ENCODE results near the gene SRD5A1. TPM values are rescaled to one million over a fixed set of nuclear protein-coding genes. Genes with fewer than 3 reads are reported as not detected.
"Not testable (repeated sequence)": the region's sequence is repeated elsewhere in the genome, so short reads cannot be mapped to it uniquely, and the experiment has no call there.

SRD5A1 gene
- total and polyA plus RNA-seq, 8 donors, result 3.0 to 8.2 (median 6.5) TPM

- H3K9me3 ChIP-seq, result no peaks in the 10 kb centered on the region
- no peak for ATAC-seq
- DNase-seq, result no peak
- H3K27me3 ChIP-seq, result no peaks in the 10 kb centered on the region
- no peaks in the 10 kb centered on the region for H3K36me3 ChIP-seq
- H3K27ac ChIP-seq, result no peak overlapping the region
- no peak for FAIRE-seq
- H3K4me3 ChIP-seq, result no peak overlapping the region
- intact Hi-C loops (cut with DNase I), result no loop called here
- TF ChIP-seq, protein P1, sequence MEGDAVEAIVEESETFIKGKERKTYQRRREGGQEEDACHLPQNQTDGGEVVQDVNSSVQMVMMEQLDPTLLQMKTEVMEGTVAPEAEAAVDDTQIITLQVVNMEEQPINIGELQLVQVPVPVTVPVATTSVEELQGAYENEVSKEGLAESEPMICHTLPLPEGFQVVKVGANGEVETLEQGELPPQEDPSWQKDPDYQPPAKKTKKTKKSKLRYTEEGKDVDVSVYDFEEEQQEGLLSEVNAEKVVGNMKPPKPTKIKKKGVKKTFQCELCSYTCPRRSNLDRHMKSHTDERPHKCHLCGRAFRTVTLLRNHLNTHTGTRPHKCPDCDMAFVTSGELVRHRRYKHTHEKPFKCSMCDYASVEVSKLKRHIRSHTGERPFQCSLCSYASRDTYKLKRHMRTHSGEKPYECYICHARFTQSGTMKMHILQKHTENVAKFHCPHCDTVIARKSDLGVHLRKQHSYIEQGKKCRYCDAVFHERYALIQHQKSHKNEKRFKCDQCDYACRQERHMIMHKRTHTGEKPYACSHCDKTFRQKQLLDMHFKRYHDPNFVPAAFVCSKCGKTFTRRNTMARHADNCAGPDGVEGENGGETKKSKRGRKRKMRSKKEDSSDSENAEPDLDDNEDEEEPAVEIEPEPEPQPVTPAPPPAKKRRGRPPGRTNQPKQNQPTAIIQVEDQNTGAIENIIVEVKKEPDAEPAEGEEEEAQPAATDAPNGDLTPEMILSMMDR (IDR thresholded peaks at IDR 0.05), result no peak
- H3K4me1 ChIP-seq, result no peaks in the 10 kb centered on the region
- WGBS, 2 donors, result 90 to 95% methylated on average over 5 of the region's 5 CpGs
Observed at GRCh38 chr5:6667648-6668047, 34.4 kb downstream of the SRD5A1 start.

DNA sequence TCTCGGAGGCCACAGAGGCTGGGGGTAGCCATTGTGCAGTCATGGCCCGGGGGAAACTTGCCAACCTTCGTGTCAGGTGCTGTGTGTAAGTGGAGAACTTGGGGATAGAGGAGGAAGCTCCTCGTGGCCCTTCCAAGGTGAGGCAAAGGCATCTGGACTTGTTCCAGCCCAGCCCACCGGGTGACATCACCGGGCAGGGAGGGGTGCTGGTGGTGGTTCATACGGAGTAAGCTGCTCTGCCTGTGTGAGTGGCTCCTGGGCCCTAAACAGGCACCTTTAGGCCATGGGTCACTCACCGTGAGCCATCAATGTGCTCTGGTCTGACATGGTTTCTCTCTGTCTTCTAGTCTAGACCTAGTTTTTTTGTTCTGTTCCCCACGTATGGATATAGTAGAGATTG lies 35.5 kb downstream of the SRD5A1 start:
- ATAC-seq; FAIRE-seq; intact Hi-C loops (cut with DNase I): not testable (repeated sequence)

DNA sequence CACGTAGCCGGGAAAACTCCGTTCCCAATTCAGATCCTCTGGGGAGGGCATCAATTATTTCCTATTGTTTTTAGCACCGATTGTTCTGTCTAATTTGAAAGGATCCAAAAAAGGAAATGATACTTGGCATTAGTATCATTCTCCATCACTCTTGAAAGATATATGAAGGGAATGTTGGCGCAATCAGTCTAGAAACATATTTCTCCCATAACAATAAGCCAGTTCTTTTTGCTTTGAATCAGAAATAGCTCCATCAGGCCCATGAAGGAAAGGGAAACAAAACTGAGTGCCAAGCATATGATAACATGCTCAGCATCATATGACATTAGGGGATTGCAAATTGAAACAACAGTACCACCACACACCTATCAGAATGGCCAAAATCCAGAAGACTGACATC lies 39.8 kb downstream of the SRD5A1 start:
- intact Hi-C loops (cut with DNase I), result no loop called here
- Histone ChIP-seq H3K27me3 (no peaks in the 10 kb centered on the region), H3K9me3 (no peaks in the 10 kb centered on the region), H3K4me3 (no peak overlapping the region), H3K36me3 (no peaks in the 10 kb centered on the region), H3K27ac (no peak overlapping the region), H3K4me1 (no peaks in the 10 kb centered on the region)
- FAIRE-seq, result no peak
- TF ChIP-seq, protein P1 (IDR thresholded peaks at IDR 0.05), result no peak
- WGBS, 2 donors, result 85 to 91% methylated on average over 5 of the region's 5 CpGs
- DNase-seq, result no peak
- ATAC-seq, result no peak

More for the DNA sequence above, 35.5 kb downstream of the SRD5A1 start:
- 74 to 83% methylated on average over 9 of the region's 9 CpGs for WGBS, 2 donors
- not testable (repeated sequence) for H3K27me3 ChIP-seq, H3K4me3 ChIP-seq, H3K27ac ChIP-seq, H3K9me3 ChIP-seq, DNase-seq, H3K36me3 ChIP-seq, H3K4me1 ChIP-seq

DNA sequence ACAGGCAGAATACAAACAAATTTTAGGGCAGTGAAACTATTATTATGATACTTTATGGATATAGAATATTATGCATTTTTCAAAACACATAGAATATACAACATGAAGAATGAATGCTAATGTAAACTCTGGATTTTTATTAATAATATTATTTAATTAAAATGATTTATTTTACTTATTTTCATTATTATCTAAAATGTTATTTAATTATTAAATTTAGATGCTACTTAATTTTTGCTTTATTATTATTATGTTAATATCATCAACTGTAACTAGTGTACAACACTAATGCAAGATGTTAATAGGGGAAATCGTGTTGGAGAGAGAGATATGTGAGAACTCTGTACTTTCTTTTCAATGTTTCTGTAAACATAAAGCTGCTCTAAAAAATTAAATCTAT lies 40.7 kb downstream of the SRD5A1 start:
- Histone ChIP-seq H3K4me1 (no peaks in the 10 kb centered on the region), H3K36me3 (no peaks in the 10 kb centered on the region), H3K27ac (no peak overlapping the region), H3K27me3 (no peaks in the 10 kb centered on the region), H3K4me3 (no peak overlapping the region), H3K9me3 (no peaks in the 10 kb centered on the region)
- TF ChIP-seq, protein P1 (IDR thresholded peaks at IDR 0.05), result no peak
- DNase-seq, result no peak
- intact Hi-C loops (cut with DNase I), result no loop called here
- ATAC-seq, result no peak
- WGBS, 2 donors, result 62 to 77% methylated on average over 1 of the region's 1 CpG
- FAIRE-seq, result no peak

DNA sequence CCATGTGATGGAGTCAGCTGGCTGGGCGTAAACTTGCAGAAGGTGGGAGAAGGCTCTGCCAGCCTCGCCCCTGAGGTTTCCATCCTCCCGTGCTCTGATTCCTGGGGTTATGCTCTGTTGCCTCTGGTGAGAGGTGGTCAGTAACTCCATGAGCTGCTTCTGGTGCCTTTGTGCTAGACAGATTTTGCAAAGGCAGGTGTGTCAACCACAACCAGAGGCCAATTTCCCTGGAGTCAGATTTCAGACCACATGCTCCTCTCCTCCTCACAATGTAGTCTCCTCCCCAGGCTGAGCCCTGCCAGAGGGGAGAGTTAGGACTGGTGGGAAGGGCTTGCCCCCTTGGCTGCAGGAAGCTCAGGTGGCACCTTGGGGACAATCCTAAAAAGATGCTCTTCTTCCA lies 41.2 kb downstream of the SRD5A1 start:
- FAIRE-seq, result no peak
- Histone ChIP-seq H3K36me3 (no peaks in the 10 kb centered on the region), H3K9me3 (no peaks in the 10 kb centered on the region), H3K4me3 (no peak overlapping the region), H3K4me1 (no peaks in the 10 kb centered on the region), H3K27me3 (no peaks in the 10 kb centered on the region), H3K27ac (no peak overlapping the region)
- intact Hi-C loops (cut with DNase I), result no loop called here
- WGBS, 2 donors, result 88 to 98% methylated on average over 3 of the region's 3 CpGs
- no peak for ATAC-seq
- TF ChIP-seq, protein P1 (IDR thresholded peaks at IDR 0.05), result no peak
- DNase-seq, result no peak

GRCh38 chr5:6674886-6675285 lies 41.6 kb downstream of the SRD5A1 start:
- Histone ChIP-seq H3K4me1 (no peaks in the 10 kb centered on the region), H3K4me3 (no peak overlapping the region), H3K27ac (no peak overlapping the region), H3K27me3 (no peaks in the 10 kb centered on the region), H3K36me3 (no peaks in the 10 kb centered on the region), H3K9me3 (no peaks in the 10 kb centered on the region)
- TF ChIP-seq, protein P1 (IDR thresholded peaks at IDR 0.05), result no peak
- no peak for ATAC-seq
- FAIRE-seq, result no peak
- no peak for DNase-seq
- 86 to 92% methylated on average over 10 of the region's 10 CpGs for WGBS, 2 donors
- intact Hi-C loops (cut with DNase I), result no loop called here

Measured in pancreas (tissue), 10 donors.